ENCODE data around the gene GPR180.
"Not testable (repeated sequence)": the region's sequence is repeated elsewhere in the genome, so short reads cannot be mapped to it uniquely, and the experiment has no call there.

GPR180 gene

GRCh38 chr13:94612050-94612449 is 10.4 kb downstream of the GPR180 start:
- Mint-ChIP-seq H3K4me3 (no peak overlapping the region), H3K27ac (no peak overlapping the region), H3K4me1 (ENCODE audit: low read depth) (peaks cover 21% of the 10 kb centered on the region), H3K27me3 (no peaks in the 10 kb centered on the region), H3K9me3 (ENCODE audit: low read depth) (no peaks in the 10 kb centered on the region), H3K36me3 (peaks cover 10% of the 10 kb centered on the region)

- Mint-ChIP-seq H3K27ac (no peak overlapping the region), H3K9me3 (ENCODE audit: low read depth) (no peaks in the 10 kb centered on the region), H3K36me3 (peaks cover 9% of the 10 kb centered on the region), H3K27me3 (no peaks in the 10 kb centered on the region), H3K4me3 (no peak overlapping the region), H3K4me1 (ENCODE audit: low read depth) (peaks cover 13% of the 10 kb centered on the region)
These were observed 11.4 kb downstream of the GPR180 start for GRCh38 chr13:94613051-94613450.

- Mint-ChIP-seq H3K27ac (peak overlapping the region; percentile 13), H3K36me3 (peaks cover 5% of the 10 kb centered on the region), H3K4me1 (ENCODE audit: low read depth) (peaks cover 12% of the 10 kb centered on the region), H3K9me3 (ENCODE audit: low read depth) (no peaks in the 10 kb centered on the region), H3K4me3 (no peak overlapping the region), H3K27me3 (no peaks in the 10 kb centered on the region)
These were observed 15.8 kb downstream of the GPR180 start for GRCh38 chr13:94617389-94618000.

- no peaks in the 10 kb centered on the region for H3K9me3 Mint-ChIP-seq (ENCODE audit: low read depth)
- H3K27ac Mint-ChIP-seq: no peak overlapping the region
- no peak overlapping the region for H3K4me3 Mint-ChIP-seq
- peaks cover 6% of the 10 kb centered on the region for H3K4me1 Mint-ChIP-seq (ENCODE audit: low read depth)
- no peaks in the 10 kb centered on the region for H3K27me3 Mint-ChIP-seq
- H3K36me3 Mint-ChIP-seq: peaks cover 12% of the 10 kb centered on the region
These were observed 18.7 kb downstream of the GPR180 start for GRCh38 chr13:94620286-94620896.

- no peak overlapping the region for H3K27ac Mint-ChIP-seq
- no peaks in the 10 kb centered on the region for H3K4me1 Mint-ChIP-seq (ENCODE audit: low read depth)
- no peaks in the 10 kb centered on the region for H3K27me3 Mint-ChIP-seq
- no peak overlapping the region for H3K4me3 Mint-ChIP-seq
- H3K9me3 Mint-ChIP-seq (ENCODE audit: low read depth): no peaks in the 10 kb centered on the region
- H3K36me3 Mint-ChIP-seq: peaks cover 17% of the 10 kb centered on the region
These were observed 20.7 kb downstream of the GPR180 start for GRCh38 chr13:94622344-94622743.

GRCh38 chr13:94623316-94623715 is 21.7 kb downstream of the GPR180 start:
- Mint-ChIP-seq H3K4me3 (no peak overlapping the region), H3K27ac (no peak overlapping the region), H3K36me3 (peaks cover 17% of the 10 kb centered on the region), H3K9me3 (ENCODE audit: low read depth) (no peaks in the 10 kb centered on the region), H3K4me1 (ENCODE audit: low read depth) (no peaks in the 10 kb centered on the region), H3K27me3 (no peaks in the 10 kb centered on the region)

GRCh38 chr13:94630858-94631257 is 29.2 kb downstream of the GPR180 start:
- no peaks in the 10 kb centered on the region for H3K27me3 Mint-ChIP-seq
- H3K9me3 Mint-ChIP-seq (ENCODE audit: low read depth): no peaks in the 10 kb centered on the region
- no peak overlapping the region for H3K4me3 Mint-ChIP-seq
- H3K4me1 Mint-ChIP-seq (ENCODE audit: low read depth): no peaks in the 10 kb centered on the region
- H3K27ac Mint-ChIP-seq: no peak overlapping the region
- peaks cover 25% of the 10 kb centered on the region for H3K36me3 Mint-ChIP-seq

GRCh38 chr13:94632226-94632980 is 30.7 kb downstream of the GPR180 start:
- peaks cover 20% of the 10 kb centered on the region for H3K36me3 Mint-ChIP-seq
- H3K27ac Mint-ChIP-seq: no peak overlapping the region
- no peaks in the 10 kb centered on the region for H3K27me3 Mint-ChIP-seq
- no peaks in the 10 kb centered on the region for H3K9me3 Mint-ChIP-seq (ENCODE audit: low read depth)
- no peaks in the 10 kb centered on the region for H3K4me1 Mint-ChIP-seq (ENCODE audit: low read depth)
- H3K4me3 Mint-ChIP-seq: no peak overlapping the region

GRCh38 chr13:94636096-94636495 is 34.4 kb downstream of the GPR180 start:
- not testable (repeated sequence) for H3K9me3 Mint-ChIP-seq (ENCODE audit: low read depth); H3K4me1 Mint-ChIP-seq (ENCODE audit: low read depth); H3K27me3 Mint-ChIP-seq; H3K4me3 Mint-ChIP-seq
- peak overlapping the region; percentile 52 for H3K27ac Mint-ChIP-seq
- peaks cover 13% of the 10 kb centered on the region for H3K36me3 Mint-ChIP-seq

- Mint-ChIP-seq H3K4me3 (no peak overlapping the region), H3K27me3 (peaks cover 2% of the 10 kb centered on the region)
These were observed 35.4 kb downstream of the GPR180 start for GRCh38 chr13:94636942-94637578.

GRCh38 chr13:94637677-94638076 is 36.0 kb downstream of the GPR180 start:
- not testable (repeated sequence) for H3K4me3 Mint-ChIP-seq, H3K36me3 Mint-ChIP-seq, H3K27ac Mint-ChIP-seq

More at GRCh38 chr13:94636942-94637578, 35.4 kb downstream of the GPR180 start:
- H3K27ac Mint-ChIP-seq: no peak overlapping the region
- H3K9me3 Mint-ChIP-seq (ENCODE audit: low read depth): no peaks in the 10 kb centered on the region
- H3K4me1 Mint-ChIP-seq (ENCODE audit: low read depth): no peaks in the 10 kb centered on the region
- peaks cover 8% of the 10 kb centered on the region for H3K36me3 Mint-ChIP-seq

GRCh38 chr13:94640721-94641120 is 39.1 kb downstream of the GPR180 start:
- no peak overlapping the region for H3K27ac Mint-ChIP-seq
- peaks cover 2% of the 10 kb centered on the region for H3K27me3 Mint-ChIP-seq
- no peak overlapping the region for H3K4me3 Mint-ChIP-seq
- H3K9me3 Mint-ChIP-seq (ENCODE audit: low read depth): no peaks in the 10 kb centered on the region
- H3K36me3 Mint-ChIP-seq: no peaks in the 10 kb centered on the region
- no peaks in the 10 kb centered on the region for H3K4me1 Mint-ChIP-seq (ENCODE audit: low read depth)

More at GRCh38 chr13:94637677-94638076, 36.0 kb downstream of the GPR180 start:
- H3K9me3 Mint-ChIP-seq (ENCODE audit: low read depth); H3K4me1 Mint-ChIP-seq (ENCODE audit: low read depth); H3K27me3 Mint-ChIP-seq: not testable (repeated sequence)

- no peaks in the 10 kb centered on the region for H3K9me3 Mint-ChIP-seq (ENCODE audit: low read depth)
- H3K4me3 Mint-ChIP-seq: no peak overlapping the region
These were observed 39.8 kb downstream of the GPR180 start for GRCh38 chr13:94641409-94641941.

GRCh38 chr13:94646904-94647303 is 45.2 kb downstream of the GPR180 start:
- H3K4me1 Mint-ChIP-seq (ENCODE audit: low read depth): no peaks in the 10 kb centered on the region
- H3K27me3 Mint-ChIP-seq: peaks cover 2% of the 10 kb centered on the region
- no peaks in the 10 kb centered on the region for H3K9me3 Mint-ChIP-seq (ENCODE audit: low read depth)
- no peak overlapping the region for H3K4me3 Mint-ChIP-seq
- H3K27ac Mint-ChIP-seq: no peak overlapping the region
- peaks cover 3% of the 10 kb centered on the region for H3K36me3 Mint-ChIP-seq

More at GRCh38 chr13:94641409-94641941, 39.8 kb downstream of the GPR180 start:
- H3K36me3 Mint-ChIP-seq: no peaks in the 10 kb centered on the region
- no peak overlapping the region for H3K27ac Mint-ChIP-seq
- H3K27me3 Mint-ChIP-seq: peaks cover 2% of the 10 kb centered on the region
- no peaks in the 10 kb centered on the region for H3K4me1 Mint-ChIP-seq (ENCODE audit: low read depth)

GRCh38 chr13:94656176-94656575 is 54.5 kb downstream of the GPR180 start:
- peaks cover 7% of the 10 kb centered on the region for H3K27me3 Mint-ChIP-seq
- no peak overlapping the region for H3K4me3 Mint-ChIP-seq
- H3K27ac Mint-ChIP-seq: no peak overlapping the region
- H3K36me3 Mint-ChIP-seq: peaks cover 2% of the 10 kb centered on the region
- H3K9me3 Mint-ChIP-seq (ENCODE audit: low read depth): no peaks in the 10 kb centered on the region
- H3K4me1 Mint-ChIP-seq (ENCODE audit: low read depth): peaks cover 7% of the 10 kb centered on the region
